NB4 (cell line): ENCODE measurements around the gene CELF4.

Experiments used
- DNase-seq: peaks from one replicate; pipeline ENCODE4 v3.0.0; 2010; ENCODE audit warnings: low read depth
- H3K4me3 ChIP-seq: one replicate; pipeline ENCODE4 v1.5.1; 2011; ENCODE audit warnings: mild to moderate bottlenecking, low read depth, low read length, moderate library complexity
- CTCF ChIP-seq: IDR thresholded peaks from one replicate; pipeline ENCODE4 v1.5.1; 2012; ENCODE audit warnings: low read depth, low read length
- MAX ChIP-seq: IDR thresholded peaks from 2 replicates; pipeline ENCODE4 v1.6.1; 2011; ENCODE audit warnings: low read depth, low read length
- MYC ChIP-seq: IDR thresholded peaks from 2 replicates; pipeline ENCODE4 v1.6.1; 2011; ENCODE audit warnings: low read depth, low read length
- POLR2A ChIP-seq: IDR thresholded peaks from 2 replicates; pipeline ENCODE4 v1.6.1; 2011; ENCODE audit warnings: mild to moderate bottlenecking; ENCODE audit not compliant: insufficient read length; ENCODE audit errors: extremely low read depth

Gene CELF4

GRCh38 chr18:37516361-37516853 is 49.2 kb downstream of the CELF4 start:
- H3K4me3 ChIP-seq: no peak overlapping the region
- TF ChIP-seq MYC: no peak
- no peak for TF ChIP-seq MAX
- no peak for TF ChIP-seq CTCF
- TF ChIP-seq POLR2A: no peak
- DNase-seq: no peak

- no peak for DNase-seq
- no peak overlapping the region for H3K4me3 ChIP-seq
- TF ChIP-seq CTCF (no peak), MAX (no peak), MYC (no peak), POLR2A (no peak)
Observed at GRCh38 chr18:37514953-37515352, 50.6 kb downstream of the CELF4 start.

GRCh38 chr18:37512400-37512799 is 53.2 kb downstream of the CELF4 start:
- H3K4me3 ChIP-seq: no peak overlapping the region
- TF ChIP-seq CTCF (no peak), MAX (no peak), POLR2A (no peak), MYC (no peak)
- DNase-seq: no peak

- H3K4me3 ChIP-seq: no peak overlapping the region
- no peak for DNase-seq
- TF ChIP-seq POLR2A (no peak), MAX (no peak)
Observed at GRCh38 chr18:37511721-37512298, 53.8 kb downstream of the CELF4 start.

GRCh38 chr18:37509600-37509999 is 56.0 kb downstream of the CELF4 start:
- no peak for DNase-seq
- no peak for TF ChIP-seq POLR2A
- no peak for TF ChIP-seq CTCF
- no peak for TF ChIP-seq MAX
- no peak for TF ChIP-seq MYC
- H3K4me3 ChIP-seq: no peak overlapping the region

GRCh38 chr18:37508207-37508606 is 57.4 kb downstream of the CELF4 start:
- DNase-seq: no peak
- TF ChIP-seq POLR2A: no peak
- no peak for TF ChIP-seq MAX
- no peak for TF ChIP-seq MYC
- no peak for TF ChIP-seq CTCF
- no peak overlapping the region for H3K4me3 ChIP-seq
